Activated CD8-positive, alpha-beta memory T cell treated with anti-CD3 and anti-CD28 coated beads for 48 hours (primary cell): ENCODE data around the gene ALDH3A2.

ENCODE experiments used
- DNase-seq, 3 experiments: peaks; one replicate each; pipeline ENCODE4 v3.0.0-alpha.2; 2020; ENCODE audit warnings: low read depth in 2 of 3, low spot score in 2 of 3

ALDH3A2 gene

GRCh38 chr17:19713901-19714361 lies 65.4 kb downstream of the ALDH3A2 start:
- no peak for DNase-seq

GRCh38 chr17:19714542-19715411 lies 66.2 kb downstream of the ALDH3A2 start:
- no peak for DNase-seq

- DNase-seq: no peak
These were observed 67.8 kb downstream of the ALDH3A2 start, which contains the start of gene SLC47A2 for GRCh38 chr17:19716108-19717030. SLC47A2 (minus strand) TSS chr17:19716584; CDS start chr17:19716555, 29 bp downstream.

- DNase-seq: no peak
These were observed 68.4 kb downstream of the ALDH3A2 start for GRCh38 chr17:19717031-19717360.

GRCh38 chr17:19717411-19717908 lies 68.9 kb downstream of the ALDH3A2 start:
- DNase-seq: no peak

- DNase-seq: no peak
These were observed 69.6 kb downstream of the ALDH3A2 start for GRCh38 chr17:19718041-19718612.

- no peak for DNase-seq
These were observed 70.2 kb downstream of the ALDH3A2 start for GRCh38 chr17:19718613-19719354.

- no peak for DNase-seq
These were observed 71.0 kb downstream of the ALDH3A2 start for GRCh38 chr17:19719355-19720209.

- no peak for DNase-seq
These were observed 71.6 kb downstream of the ALDH3A2 start for GRCh38 chr17:19720210-19720475.

GRCh38 chr17:19720631-19721426 lies 72.3 kb downstream of the ALDH3A2 start:
- no peak for DNase-seq

- DNase-seq: no peak
These were observed 75.4 kb downstream of the ALDH3A2 start for GRCh38 chr17:19723964-19724363.

- peak in 2 of 3 experiments; percentile 10 to 31 for DNase-seq
These were observed 76.2 kb downstream of the ALDH3A2 start for GRCh38 chr17:19724501-19725420.

GRCh38 chr17:19725486-19725885 lies 76.9 kb downstream of the ALDH3A2 start:
- DNase-seq: no peak

GRCh38 chr17:19726631-19727376 lies 78.3 kb downstream of the ALDH3A2 start:
- no peak for DNase-seq
